ENCODE results near the gene CPE.

The CPE gene

GRCh38 chr4:165367040-165367439 is 11.8 kb upstream of the CPE start:
- no peak for DNase-seq

- DNase-seq: no peak
Observed at GRCh38 chr4:165368114-165368513, 10.7 kb upstream of the CPE start.

GRCh38 chr4:165368567-165368966 is 10.2 kb upstream of the CPE start:
- no peak for DNase-seq

GRCh38 chr4:165369522-165369921 is 9.3 kb upstream of the CPE start:
- no peak for DNase-seq

- DNase-seq: no peak
Observed at GRCh38 chr4:165370530-165370929, 8.3 kb upstream of the CPE start.

- DNase-seq: no peak
Observed at GRCh38 chr4:165375465-165375864, 3.3 kb upstream of the CPE start.

- DNase-seq: no peak
Observed at GRCh38 chr4:165378398-165378744, 437 bp upstream of the CPE start.

- DNase-seq: no peak
Observed at GRCh38 chr4:165379678-165380064, 863 bp downstream of the CPE start.

- no peak for DNase-seq
Observed at GRCh38 chr4:165380805-165381204, 2.0 kb downstream of the CPE start.

- no peak for DNase-seq
Observed at GRCh38 chr4:165381821-165382373, 3.1 kb downstream of the CPE start.

GRCh38 chr4:165382640-165383039 is 3.8 kb downstream of the CPE start:
- DNase-seq: no peak

GRCh38 chr4:165383591-165384073 is 4.8 kb downstream of the CPE start:
- DNase-seq: no peak

- no peak for DNase-seq
Observed at GRCh38 chr4:165384186-165384585, 5.4 kb downstream of the CPE start.

- DNase-seq: no peak
Observed at GRCh38 chr4:165384598-165384997, 5.8 kb downstream of the CPE start.

GRCh38 chr4:165385126-165385525 is 6.3 kb downstream of the CPE start:
- DNase-seq: no peak

GRCh38 chr4:165386328-165386727 is 7.5 kb downstream of the CPE start:
- DNase-seq: no peak

GRCh38 chr4:165388756-165389155 is 9.9 kb downstream of the CPE start:
- DNase-seq: no peak

GRCh38 chr4:165393051-165393450 is 14.2 kb downstream of the CPE start:
- no peak for DNase-seq

- DNase-seq: no peak
Observed at GRCh38 chr4:165393704-165394103, 14.9 kb downstream of the CPE start.

- DNase-seq: no peak
Observed at GRCh38 chr4:165394275-165394674, 15.5 kb downstream of the CPE start.

GRCh38 chr4:165398570-165398969 is 19.8 kb downstream of the CPE start:
- no peak for DNase-seq

GRCh38 chr4:165402375-165402774 is 23.6 kb downstream of the CPE start:
- DNase-seq: no peak

GRCh38 chr4:165403048-165403447 is 24.2 kb downstream of the CPE start:
- DNase-seq: no peak

GRCh38 chr4:165403637-165404036 is 24.8 kb downstream of the CPE start:
- DNase-seq: no peak

GRCh38 chr4:165404080-165404479 is 25.3 kb downstream of the CPE start:
- no peak for DNase-seq

- no peak for DNase-seq
Observed at GRCh38 chr4:165404696-165405095, 25.9 kb downstream of the CPE start.
